HG02884 (cell line): ENCODE measurements around the gene NOS3.

Source experiments
- ATAC-seq: cut with Tn5 transposase; IDR thresholded peaks from one replicate; pipeline ENCODE4 v1.9.1; 2021; ENCODE audit warnings: mild to moderate bottlenecking, moderate library complexity; ENCODE audit not compliant: unreplicated experiment

NOS3 gene

DNA sequence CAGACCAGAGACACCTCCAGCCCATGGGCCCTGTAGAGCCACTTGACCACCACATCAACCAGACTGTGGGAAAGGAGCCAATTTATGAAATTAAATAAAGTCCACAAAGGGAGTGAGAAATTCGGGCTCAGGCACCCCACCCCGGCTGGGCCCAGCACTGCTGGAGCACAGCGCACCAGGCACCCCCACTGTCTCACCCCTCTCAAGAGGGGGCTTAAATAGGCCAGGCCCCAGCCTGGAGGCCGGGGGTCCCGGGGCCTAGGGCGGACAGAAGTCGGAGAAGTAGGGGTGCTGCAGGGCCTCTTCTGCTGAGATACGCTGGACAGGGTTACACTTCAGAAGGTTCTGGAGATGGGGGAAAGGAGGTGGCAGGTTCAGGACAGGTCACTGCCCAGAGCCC lies 62.9 kb downstream of the NOS3 start:
- no peak for ATAC-seq

DNA sequence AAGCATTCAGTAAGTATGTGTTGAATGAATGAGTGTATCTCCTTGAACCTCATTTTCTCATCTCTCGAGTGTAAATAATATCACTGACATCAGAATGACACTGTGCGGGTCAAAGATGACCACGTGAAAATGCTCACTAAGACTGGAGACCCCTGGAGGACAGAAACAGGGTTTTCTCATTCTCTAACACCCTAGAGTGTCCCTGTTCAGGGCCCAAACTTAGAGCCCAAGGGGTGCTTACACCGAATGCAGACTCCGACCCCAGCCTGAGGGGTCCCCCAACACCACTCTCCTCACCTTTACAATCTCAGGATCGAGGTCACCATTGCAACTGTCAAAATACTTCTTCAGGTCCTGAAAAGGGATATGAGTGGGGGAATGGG lies 65.5 kb downstream of the NOS3 start:
- no peak for ATAC-seq

DNA sequence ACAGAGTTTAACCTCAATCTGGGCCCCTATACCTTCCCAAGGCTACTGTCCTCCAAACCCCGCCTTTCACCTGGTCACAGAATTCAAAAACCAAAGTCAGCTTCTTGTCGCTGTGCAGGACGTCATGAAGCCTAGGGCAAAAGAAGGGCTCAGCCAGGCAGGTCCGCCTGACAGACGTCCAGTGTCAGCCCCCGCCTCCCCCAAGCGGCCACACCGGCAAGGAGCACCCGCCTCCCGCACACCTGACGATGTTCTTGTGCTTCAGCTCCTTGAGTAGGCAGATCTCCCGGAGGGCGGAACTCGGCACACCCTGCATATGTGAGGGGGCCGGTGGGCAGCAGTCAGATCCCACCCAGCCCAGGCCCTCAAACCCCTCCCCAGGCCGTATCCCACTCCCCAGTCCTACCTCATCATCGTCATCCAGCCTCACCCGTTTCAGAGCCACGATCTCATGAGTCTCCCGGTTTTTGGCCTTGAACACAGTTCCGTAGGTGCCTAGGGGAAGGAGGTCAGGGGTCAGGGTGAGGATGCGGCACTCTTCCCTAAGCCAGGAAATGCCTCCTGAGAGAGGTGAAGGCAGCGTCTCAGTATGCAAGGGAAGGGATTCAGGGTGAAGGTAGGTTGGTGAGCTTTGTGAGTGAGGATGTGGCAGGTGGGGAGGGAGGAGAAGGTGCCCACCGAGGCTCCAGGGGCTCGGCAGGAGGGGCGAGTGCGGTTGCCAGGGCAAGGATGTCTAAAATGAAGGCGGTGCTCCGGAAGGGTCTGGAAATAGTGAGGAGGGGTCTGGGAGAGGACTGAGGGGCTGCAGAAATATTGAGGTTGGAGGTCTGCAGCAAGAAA lies 66.1 kb downstream of the NOS3 start:
- ATAC-seq = no peak

DNA sequence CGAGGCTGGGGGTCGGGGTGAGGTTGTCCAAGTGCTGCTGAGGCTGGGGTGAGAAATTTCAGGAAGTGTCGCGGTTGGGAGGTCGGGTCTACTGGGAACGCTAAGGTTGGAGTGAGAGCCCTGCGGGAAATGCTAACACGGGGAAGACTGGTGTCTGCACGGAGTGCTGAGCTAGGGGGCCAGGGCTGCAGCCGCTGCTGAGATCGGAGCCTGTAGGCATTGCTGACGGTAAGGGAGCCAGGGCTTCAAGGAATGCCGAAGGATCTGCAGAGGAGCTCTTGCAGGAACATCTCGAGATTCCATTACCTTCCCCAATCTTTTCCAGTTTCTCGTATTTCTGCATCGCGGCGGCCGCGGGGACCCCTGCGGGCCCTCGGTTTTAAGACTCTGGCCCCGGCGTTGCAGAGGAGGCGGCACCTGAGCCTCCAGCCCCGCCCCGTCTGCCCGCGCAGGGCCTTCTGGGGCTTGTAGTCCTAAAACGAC lies 66.7 kb downstream of the NOS3 start, which contains the start of gene CDK5:
Gene CDK5 (minus strand): TSS at position 392 of the 483 bp plus-strand sequence. CDS start 49 bp downstream, at position 343.
- peak; percentile 18 for ATAC-seq

DNA sequence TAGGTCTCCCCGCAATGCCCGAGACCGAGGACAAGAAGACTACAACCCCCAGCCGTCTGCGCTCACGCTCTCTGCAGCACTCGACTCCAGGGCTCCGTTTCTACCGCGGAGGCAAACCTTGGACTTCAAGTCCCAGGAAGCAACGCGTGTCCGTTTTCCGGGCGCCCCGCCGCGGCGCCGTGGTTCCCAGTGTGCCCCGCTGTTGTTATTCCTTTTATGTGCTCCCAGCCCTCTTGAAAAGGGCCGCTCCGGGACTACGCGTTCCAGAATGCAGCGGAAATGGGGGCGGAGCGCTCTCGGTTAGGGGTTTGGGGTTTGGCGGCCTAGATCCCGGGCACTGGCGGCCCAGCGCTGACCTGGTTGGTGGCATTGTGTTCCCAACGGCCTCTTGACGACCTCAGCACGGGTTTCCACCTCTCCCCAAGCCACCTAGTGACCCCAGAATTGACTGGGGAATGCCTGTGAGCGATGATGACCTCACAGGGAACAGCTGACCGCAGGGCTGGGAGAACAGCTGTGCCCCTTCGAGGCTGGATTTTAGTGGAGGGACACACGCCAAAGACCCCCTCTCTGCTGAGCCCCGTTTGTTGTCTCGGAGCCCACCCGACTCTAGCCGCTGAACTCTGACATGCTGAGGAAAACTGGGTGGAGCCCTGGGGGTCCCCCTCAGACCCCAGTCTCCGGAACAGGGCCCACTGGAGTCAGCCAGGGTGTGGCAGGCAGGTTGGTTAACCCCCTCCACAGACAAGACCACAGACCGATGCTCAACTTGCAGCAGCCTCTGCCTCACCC lies 67.4 kb downstream of the NOS3 start:
- peak; percentile 92 for ATAC-seq

DNA sequence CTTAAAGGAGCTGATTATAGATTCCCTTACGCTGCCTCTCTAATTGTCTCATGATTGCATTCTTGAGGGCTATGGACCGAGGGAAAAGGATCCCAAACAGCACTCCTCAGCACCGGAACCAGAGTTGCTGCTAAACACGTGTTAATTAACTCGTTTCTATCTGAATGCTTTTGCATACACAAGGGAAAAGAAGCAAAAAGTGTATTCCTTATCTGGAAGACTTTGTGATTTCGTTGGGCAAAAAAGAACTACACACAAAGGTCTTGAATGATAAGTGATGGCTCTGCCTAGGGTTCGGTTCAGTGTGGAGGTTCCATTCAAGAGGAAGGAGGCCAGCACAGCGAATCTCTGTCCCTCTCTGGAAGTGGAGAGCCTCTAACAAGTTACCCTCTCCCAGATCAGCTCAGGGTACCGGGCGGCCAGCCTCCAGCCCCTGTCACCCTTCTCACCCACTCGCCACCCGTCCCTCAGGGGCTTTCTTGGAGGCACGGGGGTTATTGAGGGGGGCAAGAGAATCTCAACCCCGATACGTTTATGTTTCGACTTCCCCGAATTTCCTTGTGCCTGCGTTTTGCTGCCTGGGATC lies 68.1 kb downstream of the NOS3 start:
- no peak for ATAC-seq

DNA sequence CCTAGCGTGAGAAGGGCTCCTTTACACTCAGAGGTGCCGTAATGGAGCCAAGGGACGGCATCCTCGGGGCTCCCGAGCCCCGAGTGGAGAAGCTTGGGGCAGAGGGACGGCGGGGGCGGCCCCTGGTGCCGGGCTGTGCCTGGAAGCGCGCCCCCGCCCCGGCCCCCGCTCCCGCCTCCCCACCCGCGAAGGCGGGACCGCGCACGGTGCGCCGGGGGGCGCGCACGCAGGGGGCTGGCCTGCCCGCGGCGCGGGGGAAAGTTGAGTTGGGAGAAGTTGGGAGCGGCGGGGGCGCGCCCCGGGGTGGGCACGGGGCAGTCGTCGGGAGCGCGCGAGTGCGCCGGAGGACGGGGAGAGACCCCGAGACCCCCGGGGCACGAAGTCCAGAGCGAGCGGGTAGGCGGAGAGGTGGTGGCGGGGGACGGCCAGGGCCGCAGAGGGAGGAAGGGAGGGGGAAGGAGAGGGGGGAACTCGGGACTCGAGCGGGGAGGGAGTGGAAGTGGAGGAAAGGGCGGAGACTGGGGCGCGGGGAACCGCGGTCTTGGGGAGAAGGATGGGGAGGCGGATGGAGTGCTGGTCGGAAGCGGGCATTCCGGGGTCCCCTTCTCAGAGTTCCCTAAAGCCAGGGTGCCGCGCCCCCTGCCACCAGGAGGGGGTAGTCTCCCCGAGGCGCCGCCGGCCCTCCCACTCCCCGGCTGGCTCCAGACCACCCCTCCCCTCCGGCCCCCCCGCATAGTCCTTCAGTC lies 68.7 kb downstream of the NOS3 start, which contains the start of gene SLC4A2:
Gene SLC4A2 (plus strand): TSS at position 223 of the 746 bp plus-strand sequence. CDS start 2,399 bp downstream, outside the sequence.
- no peak for ATAC-seq

DNA sequence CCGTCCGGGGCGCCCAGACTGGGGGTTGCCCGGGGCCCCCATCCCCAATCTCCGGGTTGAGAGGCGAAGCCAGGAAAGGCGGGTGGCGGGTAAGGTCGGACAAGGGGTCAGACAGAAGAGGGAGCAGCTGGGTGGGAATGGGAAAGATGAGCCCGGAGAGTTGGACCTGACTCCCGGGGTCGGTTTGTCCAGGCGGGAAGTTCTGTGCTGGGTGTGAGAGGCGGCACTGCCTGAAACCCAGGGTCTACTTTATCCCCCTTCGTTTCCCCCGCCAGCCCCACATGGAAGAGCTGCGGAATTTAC lies 69.2 kb downstream of the NOS3 start:
- no peak for ATAC-seq

DNA sequence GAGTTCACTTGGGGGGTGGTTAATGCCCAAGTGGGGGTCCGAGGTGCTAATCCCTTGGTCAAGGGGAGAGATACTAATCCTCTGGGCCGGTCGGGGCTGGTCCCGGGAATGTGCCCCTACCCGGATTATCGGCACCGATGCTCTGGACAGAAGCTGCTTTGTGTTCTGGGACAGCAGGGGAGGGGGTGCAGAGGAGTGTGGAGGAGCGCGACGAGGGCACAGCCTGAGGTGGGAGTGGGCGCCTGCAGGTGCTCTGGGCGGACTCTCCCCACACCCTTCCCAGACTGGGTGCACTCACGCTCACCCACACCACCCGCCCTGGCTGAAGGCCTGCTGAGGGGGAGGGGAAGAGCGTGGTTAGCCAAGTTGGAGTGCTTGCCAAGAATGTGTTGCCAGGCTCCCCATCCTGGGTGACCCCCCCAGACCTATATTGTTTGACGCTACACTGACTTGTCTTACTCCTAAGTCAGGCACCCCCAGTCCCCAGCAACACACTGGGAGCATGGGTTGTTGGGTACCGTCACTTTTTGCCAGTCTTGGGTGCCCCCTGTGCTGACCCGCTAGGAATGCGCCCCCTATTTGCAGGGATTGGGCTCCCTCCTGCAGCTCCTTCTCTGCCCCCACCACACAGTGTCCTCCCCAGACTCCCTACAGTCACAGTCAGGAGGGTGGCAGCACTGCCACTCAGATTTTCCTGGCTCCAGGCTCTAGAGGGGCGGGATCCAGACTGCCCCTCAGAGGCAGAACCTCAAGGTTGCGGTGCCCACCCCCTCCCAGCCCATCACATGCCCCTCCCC lies 69.8 kb downstream of the NOS3 start:
- ATAC-seq = no peak

DNA sequence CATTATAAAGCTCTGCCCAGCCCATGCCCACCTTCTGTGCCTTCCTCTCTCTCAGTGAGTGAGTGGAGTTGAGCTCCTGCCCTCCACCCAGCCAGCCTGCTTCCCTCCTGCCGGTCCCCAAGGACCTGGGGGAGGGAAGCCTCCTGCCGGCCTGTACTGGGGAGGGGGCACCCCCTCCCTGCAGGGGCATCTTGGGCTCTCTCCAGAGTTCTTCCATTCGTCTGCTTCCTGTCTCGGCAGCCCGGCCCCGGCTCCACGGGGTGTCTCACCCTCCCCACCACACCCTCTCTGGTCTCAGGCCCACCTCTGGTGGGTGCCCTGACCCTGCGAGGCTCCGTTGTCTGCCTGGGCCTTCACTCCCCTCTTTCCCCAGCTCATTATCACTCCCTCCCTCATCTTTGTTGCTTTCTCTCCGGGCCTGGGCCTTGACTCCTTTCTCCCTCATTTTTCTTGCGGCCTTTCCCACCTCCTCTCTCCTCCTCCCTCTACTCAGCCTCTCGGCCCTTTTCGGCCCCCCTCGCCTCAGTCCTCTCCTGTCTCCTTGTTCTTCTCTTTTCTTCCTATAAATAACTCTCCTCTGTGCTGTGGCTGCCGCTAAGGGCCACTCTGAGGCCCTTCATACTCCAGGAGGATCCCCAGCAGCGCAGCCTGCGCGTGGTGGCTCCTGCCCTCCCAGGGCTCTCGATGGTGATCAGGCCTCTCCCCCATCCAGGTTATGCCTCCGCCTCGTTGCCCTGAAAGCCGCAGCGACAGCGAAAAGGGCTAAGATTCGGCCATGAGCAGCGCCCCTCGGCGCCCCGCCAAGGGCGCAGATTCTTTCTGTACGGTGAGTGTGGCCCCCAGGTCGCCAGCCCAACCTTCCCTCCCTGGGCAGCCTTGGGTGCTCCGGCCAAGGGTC lies 70.6 kb downstream of the NOS3 start:
- ATAC-seq = no peak

DNA sequence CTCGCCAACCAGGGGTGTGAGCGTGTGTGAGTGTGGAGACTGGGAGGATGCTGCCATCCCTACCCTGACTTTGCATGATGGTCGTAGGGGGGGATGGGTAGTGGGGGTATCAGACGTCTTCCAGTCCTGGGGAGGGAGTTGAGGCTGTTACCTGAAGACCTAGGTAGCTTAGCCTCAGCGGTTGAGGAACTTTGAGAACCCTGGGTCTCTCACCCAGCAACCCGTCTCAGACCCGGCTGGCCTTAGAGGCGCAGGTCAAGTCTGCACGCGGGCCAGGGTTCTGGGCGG lies 71.2 kb downstream of the NOS3 start:
- no peak for ATAC-seq

DNA sequence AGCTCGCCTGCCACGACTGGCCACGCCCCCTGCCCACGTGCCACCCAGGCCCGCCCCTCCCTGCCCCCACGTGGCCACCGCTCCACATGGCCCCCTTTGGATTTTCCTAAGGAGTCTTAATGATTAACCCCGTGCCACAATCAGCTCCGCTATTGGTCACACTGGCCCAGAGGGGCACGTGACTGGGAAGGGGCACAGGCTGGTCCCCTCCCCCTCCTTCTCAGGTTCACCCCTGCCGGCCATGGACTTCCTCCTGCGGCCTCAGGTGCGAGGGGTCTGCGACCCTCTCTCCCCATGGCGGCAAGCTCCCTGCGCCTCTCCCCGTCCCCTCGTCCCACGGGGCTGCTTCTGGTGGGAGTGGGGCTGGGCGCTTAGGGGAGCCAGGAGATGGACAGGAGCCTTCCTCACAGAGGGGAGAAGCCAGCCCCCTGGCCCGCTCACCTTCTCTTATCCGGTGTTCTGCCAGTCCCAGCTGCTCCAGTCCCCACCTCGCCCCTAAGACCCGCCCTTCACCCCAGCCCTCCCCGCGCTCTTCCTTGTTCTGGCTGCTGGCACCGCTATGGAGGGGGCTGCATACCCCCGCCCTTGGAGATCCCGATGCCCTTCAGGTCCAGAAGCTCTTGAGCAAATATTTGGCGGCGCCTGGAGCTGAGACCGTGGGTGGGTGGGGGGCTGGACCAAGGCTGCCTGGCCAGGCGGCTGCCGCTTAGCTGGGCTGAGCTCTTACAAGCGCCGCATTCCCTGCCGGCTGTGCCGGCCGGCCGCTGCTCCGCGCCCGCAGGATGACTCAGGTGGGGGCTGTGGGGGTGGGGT lies 71.8 kb downstream of the NOS3 start:
- ATAC-seq = no peak

DNA sequence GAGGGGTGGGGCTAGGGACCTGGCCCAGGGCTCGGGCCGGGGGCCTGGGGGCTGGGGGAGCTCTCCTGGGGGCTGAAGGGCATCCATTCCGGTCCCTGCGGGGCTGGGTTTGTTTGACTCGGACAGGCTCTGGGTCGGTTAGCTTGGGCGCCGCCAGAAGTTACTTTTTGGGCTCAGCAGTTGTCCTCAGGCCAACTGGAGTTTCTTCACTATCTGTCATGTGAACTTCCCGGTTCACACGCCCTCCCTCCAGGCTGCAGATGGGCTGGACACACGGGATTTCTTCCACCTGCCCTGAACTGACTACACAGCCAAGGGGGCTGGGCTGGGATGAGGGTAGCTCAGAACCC lies 72.4 kb downstream of the NOS3 start:
- no peak for ATAC-seq
